Nucleus accumbens (tissue), 56 donors: ENCODE measurements around the gene ARFGAP1.

Source experiments
- DNase-seq, 56 donors: peaks; one replicate each; lab custom pipeline; 2025; lab: John Stamatoyannopoulos, UW

Gene ARFGAP1

GRCh38 chr20:63317061-63317460 lies 44.4 kb downstream of the ARFGAP1 start:
- no peak for DNase-seq

- DNase-seq, result no peak
Observed at GRCh38 chr20:63317601-63318291, 45.1 kb downstream of the ARFGAP1 start.

- no peak for DNase-seq
Observed at GRCh38 chr20:63318391-63319163, 46.0 kb downstream of the ARFGAP1 start.

- DNase-seq, result no peak
Observed at GRCh38 chr20:63319164-63320040, 46.8 kb downstream of the ARFGAP1 start.

- DNase-seq, result no peak
Observed at GRCh38 chr20:63320041-63320511, 47.5 kb downstream of the ARFGAP1 start.

GRCh38 chr20:63320616-63321147 lies 48.1 kb downstream of the ARFGAP1 start:
- no peak for DNase-seq

GRCh38 chr20:63321148-63321831 lies 48.7 kb downstream of the ARFGAP1 start:
- no peak for DNase-seq

GRCh38 chr20:63322146-63322932 lies 49.7 kb downstream of the ARFGAP1 start:
- DNase-seq, result peak in 17 of 56 donors; percentile 11 to 59 (median 39)

- DNase-seq, result no peak
Observed at GRCh38 chr20:63322933-63323273, 50.3 kb downstream of the ARFGAP1 start.

- DNase-seq, result no peak
Observed at GRCh38 chr20:63323357-63323981, 50.9 kb downstream of the ARFGAP1 start.

GRCh38 chr20:63325021-63325471 lies 52.4 kb downstream of the ARFGAP1 start:
- DNase-seq, result no peak

GRCh38 chr20:63325554-63326313 lies 53.1 kb downstream of the ARFGAP1 start:
- DNase-seq, result no peak

GRCh38 chr20:63326314-63327230 lies 54.0 kb downstream of the ARFGAP1 start:
- no peak for DNase-seq

- DNase-seq, result no peak
Observed at GRCh38 chr20:63327231-63327745, 54.7 kb downstream of the ARFGAP1 start.

GRCh38 chr20:63328026-63328700 lies 55.5 kb downstream of the ARFGAP1 start:
- no peak for DNase-seq

- DNase-seq, result no peak
Observed at GRCh38 chr20:63328718-63329275, 56.2 kb downstream of the ARFGAP1 start.
